Measurements from ENCODE around the gene GOLM1.

GOLM1 gene

DNA sequence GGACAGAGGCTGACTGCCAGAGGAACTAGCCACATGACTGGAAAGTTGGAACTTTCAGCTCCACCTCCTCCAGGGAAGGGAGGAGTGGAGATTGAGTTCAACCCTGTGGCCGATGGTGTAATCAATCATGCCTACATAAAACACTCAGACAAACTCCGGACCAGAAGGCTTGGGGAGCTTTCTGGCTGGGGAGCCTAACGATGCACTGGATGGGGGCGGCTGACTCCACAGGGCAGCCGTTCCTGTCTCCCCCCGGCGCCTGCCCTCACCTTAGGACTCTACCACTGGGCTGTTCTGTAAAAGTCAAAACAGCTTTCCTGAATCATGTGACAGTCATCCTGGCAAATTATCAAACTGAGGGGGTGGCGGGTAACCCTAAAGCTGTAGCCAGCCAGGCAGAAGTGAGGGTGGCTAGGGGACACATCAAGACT, 58.0 kb downstream of the GOLM1 start:
- no peaks in the 10 kb centered on the region for H3K9me3 ChIP-seq (ENCODE audit: insufficient read depth, low read depth, low read length)
- H3K9ac ChIP-seq (ENCODE audit: low read depth, low read length), result no peak overlapping the region
- H3K4me1 ChIP-seq (ENCODE audit: insufficient read depth, low read length), result no peaks in the 10 kb centered on the region
- H3K36me3 ChIP-seq (ENCODE audit: insufficient read depth, low read depth, low read length), result peaks cover 23% of the 10 kb centered on the region
- no peak overlapping the region for H3K4me3 ChIP-seq (ENCODE audit: low read length)
- H3K27me3 ChIP-seq (ENCODE audit: insufficient read depth, low read length), result no peaks in the 10 kb centered on the region
- H3K27ac ChIP-seq (ENCODE audit: low read length), result no peak overlapping the region

DNA sequence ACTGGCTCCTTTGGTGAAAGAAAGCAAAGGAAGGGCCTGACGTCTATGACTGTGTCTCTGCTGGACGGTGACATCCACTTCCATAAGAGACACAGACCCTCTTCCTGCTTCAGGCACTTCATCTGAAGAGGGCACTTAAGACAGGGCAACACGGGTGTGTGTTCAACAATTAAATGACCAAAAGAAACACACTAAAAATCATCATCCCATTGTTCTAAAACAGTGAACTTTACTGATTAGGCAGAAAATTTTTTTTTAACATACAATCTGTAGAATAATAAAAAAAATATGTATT, 58.5 kb downstream of the GOLM1 start:
- no peak overlapping the region for H3K4me3 ChIP-seq (ENCODE audit: low read length)
- H3K4me1 ChIP-seq (ENCODE audit: insufficient read depth, low read length), result no peaks in the 10 kb centered on the region
- no peaks in the 10 kb centered on the region for H3K27me3 ChIP-seq (ENCODE audit: insufficient read depth, low read length)
- no peaks in the 10 kb centered on the region for H3K9me3 ChIP-seq (ENCODE audit: insufficient read depth, low read depth, low read length)
- no peak overlapping the region for H3K9ac ChIP-seq (ENCODE audit: low read depth, low read length)
- H3K27ac ChIP-seq (ENCODE audit: low read length), result no peak overlapping the region
- peaks cover 23% of the 10 kb centered on the region for H3K36me3 ChIP-seq (ENCODE audit: insufficient read depth, low read depth, low read length)

DNA sequence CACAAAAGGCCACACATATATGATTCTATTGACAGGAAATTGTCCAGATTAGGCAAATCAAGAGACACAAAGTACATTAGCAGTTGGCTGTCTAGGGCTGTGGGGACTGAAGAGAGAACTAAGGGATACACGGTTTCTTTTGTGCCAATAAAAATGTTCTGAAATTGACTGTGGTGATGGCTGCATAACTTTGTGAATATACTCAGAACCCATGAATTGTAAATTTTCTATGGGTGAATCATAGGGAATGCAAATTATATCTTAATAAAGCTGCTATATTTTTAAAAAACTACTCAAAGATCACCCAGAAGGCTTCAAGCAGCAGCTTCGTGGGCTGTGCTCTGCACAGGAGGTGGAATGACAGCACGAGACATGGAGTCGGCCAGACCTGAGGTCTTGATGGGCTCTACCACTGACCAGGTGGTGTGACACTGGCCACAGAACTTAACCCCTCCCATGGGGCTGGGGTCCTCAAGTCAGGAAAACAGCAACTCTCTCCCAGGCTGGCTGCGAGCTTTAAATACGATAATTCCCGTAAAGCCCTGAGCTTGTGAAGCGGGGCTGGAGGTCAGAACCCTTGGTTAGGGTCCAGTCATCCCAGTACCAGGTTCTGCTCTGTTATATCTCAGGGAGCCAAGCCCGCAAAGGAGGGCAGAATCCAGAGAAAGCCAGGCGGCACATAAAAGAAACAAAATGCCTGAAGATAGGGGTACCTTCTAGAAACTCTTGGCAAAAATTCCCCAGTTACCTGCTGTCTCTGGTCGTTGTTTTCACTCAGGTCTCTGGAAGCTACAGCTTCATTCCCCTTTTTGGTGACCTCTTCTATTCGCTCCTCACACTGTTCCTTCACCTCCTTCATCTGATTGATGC, 59.1 kb downstream of the GOLM1 start:
- Histone ChIP-seq H3K9me3 (ENCODE audit: insufficient read depth, low read depth, low read length) (no peaks in the 10 kb centered on the region), H3K27me3 (ENCODE audit: insufficient read depth, low read length) (no peaks in the 10 kb centered on the region), H3K4me3 (ENCODE audit: low read length) (no peak overlapping the region), H3K9ac (ENCODE audit: low read depth, low read length) (no peak overlapping the region), H3K4me1 (ENCODE audit: insufficient read depth, low read length) (no peaks in the 10 kb centered on the region), H3K36me3 (ENCODE audit: insufficient read depth, low read depth, low read length) (peaks cover 25% of the 10 kb centered on the region), H3K27ac (ENCODE audit: low read length) (no peak overlapping the region)

DNA sequence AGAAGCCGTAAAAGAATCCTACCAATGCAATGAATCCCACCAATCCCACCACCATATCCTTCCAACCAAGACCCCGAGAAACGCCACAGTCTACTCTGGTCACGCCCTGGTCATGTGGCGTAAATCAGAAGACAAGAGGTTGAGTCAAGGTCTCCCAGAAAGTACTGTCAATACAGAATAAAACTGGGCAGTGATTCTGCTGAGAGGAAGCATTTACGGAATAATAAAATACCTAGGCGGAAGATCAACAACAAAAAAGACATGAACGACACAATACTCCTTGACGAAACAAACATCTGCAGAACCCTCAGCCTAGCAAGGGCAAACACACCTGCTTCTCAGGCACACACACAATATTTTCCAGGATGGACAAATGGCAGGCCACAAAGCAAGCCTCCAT, 62.8 kb downstream of the GOLM1 start:
- Histone ChIP-seq H3K27ac (ENCODE audit: low read length) (no peak overlapping the region), H3K9me3 (ENCODE audit: insufficient read depth, low read depth, low read length) (no peaks in the 10 kb centered on the region), H3K36me3 (ENCODE audit: insufficient read depth, low read depth, low read length) (peaks cover 54% of the 10 kb centered on the region), H3K27me3 (ENCODE audit: insufficient read depth, low read length) (no peaks in the 10 kb centered on the region), H3K4me3 (ENCODE audit: low read length) (no peak overlapping the region), H3K9ac (ENCODE audit: low read depth, low read length) (no peak overlapping the region), H3K4me1 (ENCODE audit: insufficient read depth, low read length) (no peaks in the 10 kb centered on the region)

DNA sequence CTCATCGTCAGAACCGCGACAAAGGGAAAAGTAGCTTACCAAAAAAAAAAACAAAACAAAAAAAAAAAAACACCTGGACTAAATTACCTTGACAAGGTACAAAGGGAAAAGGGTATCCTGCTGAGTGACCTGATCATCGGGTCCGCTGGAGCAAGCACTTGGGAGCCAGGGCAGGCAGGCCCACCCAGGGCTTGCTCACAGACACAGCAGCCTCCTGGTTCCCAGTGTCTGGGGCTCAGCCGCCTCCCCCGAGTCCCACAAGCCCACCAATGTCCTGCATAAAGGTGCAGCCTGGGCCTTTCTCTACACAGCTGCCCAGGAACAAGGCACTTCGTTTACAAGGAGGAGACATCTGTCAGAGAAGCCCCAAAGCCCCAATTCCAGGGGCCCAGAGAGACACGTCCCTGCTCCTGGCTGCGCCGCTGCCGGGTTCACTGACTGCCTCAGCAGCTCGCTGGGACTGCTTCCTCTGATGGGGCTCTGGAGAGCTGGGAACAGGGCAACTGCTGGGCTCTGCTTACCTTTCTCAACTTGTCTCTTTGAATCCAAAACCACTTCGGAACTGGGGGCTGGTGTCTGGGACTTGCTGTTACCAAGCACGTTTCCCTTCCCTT, 63.4 kb downstream of the GOLM1 start:
- H3K9ac ChIP-seq (ENCODE audit: low read depth, low read length), result no peak overlapping the region
- no peak overlapping the region for H3K27ac ChIP-seq (ENCODE audit: low read length)
- no peaks in the 10 kb centered on the region for H3K27me3 ChIP-seq (ENCODE audit: insufficient read depth, low read length)
- H3K36me3 ChIP-seq (ENCODE audit: insufficient read depth, low read depth, low read length), result peaks cover 55% of the 10 kb centered on the region
- H3K9me3 ChIP-seq (ENCODE audit: insufficient read depth, low read depth, low read length), result no peaks in the 10 kb centered on the region
- H3K4me3 ChIP-seq (ENCODE audit: low read length), result no peak overlapping the region
- H3K4me1 ChIP-seq (ENCODE audit: insufficient read depth, low read length), result no peaks in the 10 kb centered on the region

DNA sequence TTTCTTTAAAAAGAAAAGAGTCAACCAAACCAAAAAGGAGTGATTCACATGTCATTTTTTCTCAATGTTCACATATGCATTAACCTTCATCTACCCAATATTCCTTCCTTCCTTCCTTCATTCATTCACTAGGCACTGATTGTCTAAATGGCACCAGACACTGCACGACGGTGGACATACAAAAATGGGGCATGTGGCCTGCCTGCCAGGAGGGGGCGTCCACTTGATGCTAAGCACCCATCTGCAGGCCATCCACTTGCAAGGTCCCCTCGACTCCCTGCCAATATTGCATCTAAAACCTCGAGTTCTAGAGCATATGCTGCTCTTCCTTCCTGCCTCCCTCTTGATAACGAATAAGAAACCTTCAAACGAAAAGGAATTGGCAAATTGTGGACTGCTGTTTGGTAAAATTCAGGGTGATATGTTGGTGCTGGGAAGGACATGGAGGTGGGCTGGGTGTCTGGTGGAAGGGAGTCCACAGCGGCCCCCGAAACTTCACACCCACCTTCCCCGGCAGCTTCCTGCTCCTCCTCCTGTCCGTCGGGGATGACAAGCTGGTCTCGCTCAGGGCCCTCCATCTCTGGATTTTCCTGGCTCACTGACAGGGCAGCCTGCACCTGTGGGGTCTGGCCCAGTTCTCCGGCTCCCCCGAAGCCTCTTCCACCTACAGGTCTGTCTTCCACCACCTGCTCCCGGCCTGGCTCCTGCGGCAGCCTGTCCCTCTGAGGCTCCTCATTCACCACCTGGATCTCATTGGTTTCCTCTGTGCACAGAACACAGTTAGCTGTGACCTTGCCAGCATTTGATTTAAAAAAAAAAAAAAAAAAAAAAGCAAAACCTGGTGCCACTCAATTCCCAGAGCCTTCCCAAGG, 64.3 kb downstream of the GOLM1 start:
- peaks cover 55% of the 10 kb centered on the region for H3K36me3 ChIP-seq (ENCODE audit: insufficient read depth, low read depth, low read length)
- no peaks in the 10 kb centered on the region for H3K9me3 ChIP-seq (ENCODE audit: insufficient read depth, low read depth, low read length)
- no peak overlapping the region for H3K9ac ChIP-seq (ENCODE audit: low read depth, low read length)
- H3K27ac ChIP-seq (ENCODE audit: low read length), result no peak overlapping the region
- no peaks in the 10 kb centered on the region for H3K27me3 ChIP-seq (ENCODE audit: insufficient read depth, low read length)
- H3K4me1 ChIP-seq (ENCODE audit: insufficient read depth, low read length), result no peaks in the 10 kb centered on the region
- H3K4me3 ChIP-seq (ENCODE audit: low read length), result no peak overlapping the region

DNA sequence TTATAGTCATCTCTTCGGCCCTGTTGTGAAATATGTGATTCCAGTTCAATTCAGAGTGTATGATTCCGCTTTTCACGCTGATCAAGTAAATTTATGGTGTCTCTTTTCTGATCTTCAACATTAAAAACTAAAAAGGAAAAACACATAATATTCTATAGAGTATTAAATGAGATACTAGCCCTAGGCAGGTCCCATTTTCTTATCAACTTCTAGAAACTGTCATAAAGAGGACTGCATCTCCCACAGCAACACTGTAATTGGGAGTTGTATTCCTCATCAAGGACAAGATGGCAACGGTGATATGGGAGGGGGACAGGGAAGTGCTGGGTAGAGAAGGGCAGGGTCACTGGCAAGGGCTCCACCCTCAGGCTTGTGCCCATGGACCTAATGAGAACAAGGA, 71.6 kb downstream of the GOLM1 start:
- H3K27ac ChIP-seq (ENCODE audit: low read length), result no peak overlapping the region
- H3K36me3 ChIP-seq (ENCODE audit: insufficient read depth, low read depth, low read length), result peaks cover 89% of the 10 kb centered on the region
- H3K27me3 ChIP-seq (ENCODE audit: insufficient read depth, low read length), result no peaks in the 10 kb centered on the region
- no peak overlapping the region for H3K9ac ChIP-seq (ENCODE audit: low read depth, low read length)
- no peaks in the 10 kb centered on the region for H3K9me3 ChIP-seq (ENCODE audit: insufficient read depth, low read depth, low read length)
- no peak overlapping the region for H3K4me3 ChIP-seq (ENCODE audit: low read length)
- no peaks in the 10 kb centered on the region for H3K4me1 ChIP-seq (ENCODE audit: insufficient read depth, low read length)

DNA sequence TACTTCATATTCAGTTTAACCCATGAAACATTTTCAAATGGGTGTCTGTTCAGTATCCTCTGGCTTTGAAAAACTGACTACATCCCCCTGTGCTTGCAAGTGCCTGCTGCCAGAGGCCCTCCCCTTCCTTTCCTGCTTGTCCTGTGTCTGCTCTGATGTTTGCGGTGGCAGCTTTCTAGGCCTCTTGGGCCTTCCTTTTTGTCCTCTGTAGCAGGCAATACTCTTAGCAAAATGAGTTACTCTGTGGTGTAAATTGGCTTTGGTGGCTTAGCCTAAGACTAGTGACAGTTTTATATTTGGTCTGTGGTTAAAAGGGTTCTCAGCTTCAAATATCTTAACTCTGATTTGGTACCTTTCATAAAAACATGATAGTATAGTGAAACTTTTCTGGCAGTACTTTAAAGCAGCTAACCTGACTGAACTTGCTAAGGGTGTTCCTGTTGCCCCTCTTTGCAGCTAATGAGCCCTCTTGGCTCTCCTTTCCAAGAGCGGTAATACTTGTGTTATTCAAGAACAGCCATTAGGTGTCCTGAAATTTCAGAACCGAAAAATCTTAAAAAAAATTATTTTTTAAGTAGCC, 76.6 kb downstream of the GOLM1 start:
- Histone ChIP-seq H3K9me3 (ENCODE audit: insufficient read depth, low read depth, low read length) (no peaks in the 10 kb centered on the region), H3K27ac (ENCODE audit: low read length) (no peak overlapping the region), H3K4me3 (ENCODE audit: low read length) (no peak overlapping the region), H3K4me1 (ENCODE audit: insufficient read depth, low read length) (no peaks in the 10 kb centered on the region), H3K27me3 (ENCODE audit: insufficient read depth, low read length) (no peaks in the 10 kb centered on the region), H3K9ac (ENCODE audit: low read depth, low read length) (no peak overlapping the region), H3K36me3 (ENCODE audit: insufficient read depth, low read depth, low read length) (peaks cover 98% of the 10 kb centered on the region)

DNA sequence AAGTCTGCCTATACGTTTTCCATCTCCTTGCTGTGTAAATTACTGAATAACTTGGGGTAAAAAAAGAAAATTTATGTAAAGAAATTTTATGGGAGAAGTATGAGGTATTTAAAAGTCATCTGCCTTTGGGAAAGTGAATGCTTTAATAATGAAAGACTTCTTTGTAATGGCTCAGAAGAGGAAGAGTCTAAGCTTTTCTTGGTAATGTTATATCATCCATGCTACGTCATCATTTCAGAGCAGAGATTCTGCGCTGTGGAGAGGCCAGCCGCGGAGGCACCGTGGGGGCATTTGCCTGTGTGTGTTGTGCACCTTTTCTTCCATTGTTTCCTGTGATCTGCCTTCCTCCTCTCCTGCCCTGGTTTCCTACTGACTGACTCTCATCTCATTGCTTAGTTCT, 78.2 kb downstream of the GOLM1 start:
- Histone ChIP-seq H3K4me1 (ENCODE audit: insufficient read depth, low read length) (no peaks in the 10 kb centered on the region), H3K9me3 (ENCODE audit: insufficient read depth, low read depth, low read length) (no peaks in the 10 kb centered on the region), H3K27ac (ENCODE audit: low read length) (no peak overlapping the region), H3K9ac (ENCODE audit: low read depth, low read length) (no peak overlapping the region), H3K36me3 (ENCODE audit: insufficient read depth, low read depth, low read length) (peaks cover 98% of the 10 kb centered on the region), H3K27me3 (ENCODE audit: insufficient read depth, low read length) (no peaks in the 10 kb centered on the region), H3K4me3 (ENCODE audit: low read length) (no peak overlapping the region)

DNA sequence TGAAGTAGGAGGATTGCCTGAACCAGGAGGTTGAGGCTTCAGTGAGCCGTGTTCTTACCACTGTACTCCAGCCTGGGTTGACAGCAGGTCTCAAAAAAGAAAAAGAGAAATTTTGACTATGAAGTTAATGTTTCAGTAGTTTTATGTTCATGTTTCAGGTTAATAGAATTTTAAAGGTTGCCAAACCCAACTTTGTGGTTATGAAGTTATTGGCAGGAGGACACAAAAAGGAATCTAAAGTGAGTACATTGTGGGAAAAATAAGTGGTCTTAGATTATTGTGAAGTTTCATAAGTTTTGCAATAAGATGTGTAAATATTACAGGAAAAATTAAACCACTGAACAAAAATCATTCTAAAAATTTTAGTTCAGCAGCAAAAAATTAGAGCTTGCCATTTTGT, 78.6 kb downstream of the GOLM1 start:
- Histone ChIP-seq H3K4me1 (ENCODE audit: insufficient read depth, low read length) (no peaks in the 10 kb centered on the region), H3K9ac (ENCODE audit: low read depth, low read length) (no peak overlapping the region), H3K36me3 (ENCODE audit: insufficient read depth, low read depth, low read length) (peaks cover 95% of the 10 kb centered on the region), H3K4me3 (ENCODE audit: low read length) (no peak overlapping the region), H3K27me3 (ENCODE audit: insufficient read depth, low read length) (no peaks in the 10 kb centered on the region), H3K27ac (ENCODE audit: low read length) (no peak overlapping the region), H3K9me3 (ENCODE audit: insufficient read depth, low read depth, low read length) (no peaks in the 10 kb centered on the region)

DNA sequence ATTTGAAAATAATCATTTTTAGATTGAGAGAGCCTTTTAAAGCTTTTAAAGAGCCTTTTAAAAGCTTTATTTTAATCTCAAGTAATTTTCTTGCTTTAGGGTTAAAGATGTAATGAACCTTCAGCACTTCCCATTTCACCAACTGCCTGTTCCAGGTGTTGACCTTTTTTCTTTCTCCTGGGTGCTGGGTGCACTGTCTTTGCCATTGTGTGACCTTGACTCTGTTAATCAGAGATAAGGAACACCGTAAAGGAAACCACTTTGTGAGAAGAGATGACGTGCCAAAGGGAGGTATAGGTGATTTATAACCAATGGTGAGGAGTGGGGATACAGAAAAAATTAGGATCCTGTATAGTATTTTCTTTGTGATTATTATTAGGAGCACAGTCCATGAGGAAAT, 90.2 kb downstream of the GOLM1 start:
- no peak overlapping the region for H3K9ac ChIP-seq (ENCODE audit: low read depth, low read length)
- H3K36me3 ChIP-seq (ENCODE audit: insufficient read depth, low read depth, low read length), result peaks cover 79% of the 10 kb centered on the region
- no peaks in the 10 kb centered on the region for H3K27me3 ChIP-seq (ENCODE audit: insufficient read depth, low read length)
- H3K4me1 ChIP-seq (ENCODE audit: insufficient read depth, low read length), result no peaks in the 10 kb centered on the region
- H3K9me3 ChIP-seq (ENCODE audit: insufficient read depth, low read depth, low read length), result peaks cover 11% of the 10 kb centered on the region
- no peak overlapping the region for H3K27ac ChIP-seq (ENCODE audit: low read length)
- no peak overlapping the region for H3K4me3 ChIP-seq (ENCODE audit: low read length)
